A549 (cell line): ENCODE data around the gene TIRAP. TPM values are rescaled to one million over a fixed set of nuclear protein-coding genes. Genes with fewer than 3 reads are reported as not detected.

Experiments used
- ATAC-seq, 2 experiments: fragments of 200-7000 bp in 1 of 2; fragments of >200 bp in 1 of 2; cut with Nextera tagmentation in 1 of 2; cut with Tn5 transposase in 1 of 2; 3 replicates each; pipeline versions ENCODE4 v1.8.0 to v1.9.1; 2018 to 2020; ENCODE audit warnings: mild to moderate bottlenecking in 1 of 2, moderate library complexity in 1 of 2
- CTCF ChIA-PET: fragments of 300-600 bp; sonication (Branson Sonifier 250); formaldehyde crosslinking; extraction: SDS; loops from one replicate; lab custom pipeline; 2021; ENCODE audit warnings: antibody characterized with exemption, inconsistent platforms; lab: Yijun Ruan, JAX
- POLR2A ChIA-PET: fragments of 350-600 bp; formaldehyde crosslinking; extraction: SDS; loops from one replicate; lab custom pipeline; 2021; ENCODE audit warnings: antibody characterized with exemption, inconsistent platforms; lab: Yijun Ruan, JAX
- DNase-seq, 2 experiments: peaks; one replicate each; pipeline versions ENCODE4 v3.0.0 to v3.0.0-alpha.2; 2011 to 2016; ENCODE audit warnings: low read depth in 1 of 2, low spot score in 1 of 2
- FAIRE-seq: peaks from 2 replicates; lab custom pipeline; 2011; peaks lifted over from hg19 to GRCh38; lab: Jason Lieb, UNC
- H3K27ac ChIP-seq, 2 experiments: fragments of >200 bp; sonication (Bioruptor Twin); formaldehyde crosslinking; 3 replicates each; pipeline ENCODE4 v1.5.1; 2016 to 2017
- H3K4me1 ChIP-seq: fragments of >200 bp; sonication (Bioruptor Twin); formaldehyde crosslinking; 3 replicates; pipeline ENCODE4 v1.6.1; 2016
- H3K4me2 ChIP-seq: fragments of >200 bp; sonication (Bioruptor Twin); formaldehyde crosslinking; 3 replicates; pipeline ENCODE4 v1.6.1; 2016
- H3K4me3 ChIP-seq: fragments of >200 bp; sonication (Bioruptor Twin); formaldehyde crosslinking; 3 replicates; pipeline ENCODE4 v1.5.1; 2016
- H3K9me3 ChIP-seq: fragments of >200 bp; sonication (Bioruptor Twin); formaldehyde crosslinking; 3 replicates; pipeline ENCODE4 v1.6.1; 2016
- CBX8 ChIP-seq: fragments of 200-600 bp; sonication (generic); IDR thresholded peaks from 2 replicates; pipeline ENCODE4 v1.6.1; 2016
- CEBPB ChIP-seq, 2 experiments: fragments of >200 bp in 1 of 2; sonication (Bioruptor Twin) in 1 of 2; formaldehyde crosslinking in 1 of 2; IDR thresholded peaks; 2 replicates each; pipeline ENCODE4 v1.6.1; 2012 to 2016
- CHD4 ChIP-seq: fragments of 200-600 bp; sonication (generic); IDR thresholded peaks from 2 replicates; pipeline ENCODE4 v1.6.1; 2016; ENCODE audit warnings: antibody characterized with exemption, mild to moderate bottlenecking, borderline replicate concordance
- EP300 ChIP-seq, 2 experiments: fragments of >200 bp; sonication (Bioruptor Twin); formaldehyde crosslinking; IDR thresholded peaks; 2 replicates in 1 of 2; 3 replicates in 1 of 2; pipeline ENCODE4 v1.6.1; 2016 to 2017
- FOSB ChIP-seq: fragments of 250-450 bp; sonication (Bioruptor Pico); IDR thresholded peaks from 2 replicates; pipeline ENCODE4 v1.5.0; 2020; ENCODE audit warnings: mild to moderate bottlenecking, moderate library complexity
- FOSL2 ChIP-seq, 2 experiments: fragments of 450-650 bp in 1 of 2; fragments of >200 bp in 1 of 2; sonication (Bioruptor Twin) in 1 of 2; formaldehyde crosslinking; IDR thresholded peaks; 2 replicates each; pipeline versions ENCODE4 v1.5.0 to v1.6.1; 2016 to 2020; ENCODE audit warnings: mild to moderate bottlenecking in 1 of 2, moderate library complexity in 1 of 2
- HOXB13 ChIP-seq: fragments of 250-450 bp; sonication (Bioruptor Pico); IDR thresholded peaks from 2 replicates; pipeline ENCODE4 v1.5.0; 2020; ENCODE audit warnings: low read depth, mild to moderate bottlenecking, moderate library complexity
- JUN ChIP-seq, 2 experiments: fragments of >200 bp; sonication (Bioruptor Twin); formaldehyde crosslinking; IDR thresholded peaks; 2 replicates in 1 of 2; 3 replicates in 1 of 2; pipeline ENCODE4 v1.6.1; 2016 to 2017
- KDM1A ChIP-seq: fragments of 200-600 bp; sonication (generic); IDR thresholded peaks from 2 replicates; pipeline ENCODE4 v1.6.1; 2016; ENCODE audit warnings: low read depth, mild to moderate bottlenecking
- KDM5A ChIP-seq: fragments of 200-600 bp; sonication (generic); IDR thresholded peaks from 2 replicates; pipeline ENCODE4 v1.6.1; 2016; ENCODE audit warnings: antibody characterized with exemption, mild to moderate bottlenecking
- MAZ ChIP-seq: fragments of 150-350 bp; IDR thresholded peaks from 2 replicates; pipeline ENCODE4 v1.6.1; 2014; ENCODE audit warnings: antibody characterized with exemption, low read depth, low read length, borderline replicate concordance
- NFE2L2 ChIP-seq: fragments of 150-350 bp; conservative IDR thresholded peaks from 2 replicates; pipeline ENCODE4 v1.6.1; 2014; ENCODE audit warnings: low read length
- PHF8 ChIP-seq: fragments of 200-600 bp; sonication (generic); IDR thresholded peaks from 2 replicates; pipeline ENCODE4 v1.6.1; 2016; ENCODE audit warnings: low read depth, mild to moderate bottlenecking, antibody characterized with exemption, moderate library complexity, borderline replicate concordance
- RARB ChIP-seq: fragments of 250-450 bp; sonication (Bioruptor Pico); IDR thresholded peaks from 2 replicates; pipeline ENCODE4 v1.8.0; 2021; ENCODE audit warnings: mild to moderate bottlenecking, moderate library complexity
- RCOR1 ChIP-seq: fragments of 150-350 bp; IDR thresholded peaks from 2 replicates; pipeline ENCODE4 v1.6.1; 2014; ENCODE audit warnings: antibody characterized with exemption, low read length, low read depth
- RNF2 ChIP-seq: fragments of 200-600 bp; sonication (generic); IDR thresholded peaks from 2 replicates; pipeline ENCODE4 v1.6.1; 2016; ENCODE audit warnings: low read depth, mild to moderate bottlenecking, antibody characterized with exemption, moderate library complexity, borderline replicate concordance
- ZFP36 ChIP-seq: fragments of 450-650 bp; IDR thresholded peaks from 2 replicates; pipeline ENCODE4 v1.6.1; 2014; ENCODE audit warnings: borderline replicate concordance; ENCODE audit not compliant: partially characterized antibody
- WGBS: methylation state at CpG from one replicate; pipeline ENCODE4 v1.1.6; 2017; ENCODE audit errors: missing lambda C conversion rate; 5-methylcytosine and 5-hydroxymethylcytosine counted together
- polyA plus RNA-seq, 4 experiments: library from polyadenylated mRNA; depleted of rRNA in 3 of 4; stranded (reverse); fragments of >200 nt; fragmentation: RNase III in 1 of 4; extraction: RNeasy Plus Mini Kit Qiagen cat#74134 plus additional on column Dnase treatment in 1 of 4; gene quantifications; 2 replicates in 3 of 4; 3 replicates in 1 of 4; pipeline ENCODE4 v1.2.3, GENCODE V29; 2011 to 2017
- TF ChIP-seq, protein P1 (sequence below): fragments of 450-650 bp; IDR thresholded peaks from 2 replicates; pipeline ENCODE4 v1.6.1; 2014; ENCODE audit warnings: antibody characterized with exemption
- TF ChIP-seq, protein P2 (sequence below): IDR thresholded peaks from 2 replicates; pipeline ENCODE4 v1.6.1; 2012; ENCODE audit warnings: low read depth, borderline replicate concordance
- TF ChIP-seq, protein P3 (sequence below): fragments of 200-600 bp; sonication (generic); IDR thresholded peaks from 2 replicates; pipeline ENCODE4 v1.6.1; 2016; ENCODE audit warnings: antibody characterized with exemption, mild to moderate bottlenecking, moderate library complexity
- TF ChIP-seq, protein P4 (sequence below): fragments of >200 bp; sonication (Bioruptor Twin); formaldehyde crosslinking; IDR thresholded peaks from 3 replicates; pipeline ENCODE4 v1.5.1; 2016
- TF ChIP-seq, protein P5 (sequence below): IDR thresholded peaks from 2 replicates; pipeline ENCODE4 v1.6.1; 2012
- TF ChIP-seq, protein P6 (sequence below): IDR thresholded peaks from 2 replicates; pipeline ENCODE4 v1.6.1; 2012
- TF ChIP-seq, protein P7 (sequence below): fragments of 250-450 bp; sonication (Bioruptor Pico); IDR thresholded peaks from 2 replicates; pipeline ENCODE4 v1.5.0; 2020; ENCODE audit warnings: low read depth, mild to moderate bottlenecking, moderate library complexity

The TIRAP gene
- polyA plus RNA-seq, 2 of the 4 experiments (the other 2 are of a cell fraction): 4.5 to 5.4 TPM

DNA sequence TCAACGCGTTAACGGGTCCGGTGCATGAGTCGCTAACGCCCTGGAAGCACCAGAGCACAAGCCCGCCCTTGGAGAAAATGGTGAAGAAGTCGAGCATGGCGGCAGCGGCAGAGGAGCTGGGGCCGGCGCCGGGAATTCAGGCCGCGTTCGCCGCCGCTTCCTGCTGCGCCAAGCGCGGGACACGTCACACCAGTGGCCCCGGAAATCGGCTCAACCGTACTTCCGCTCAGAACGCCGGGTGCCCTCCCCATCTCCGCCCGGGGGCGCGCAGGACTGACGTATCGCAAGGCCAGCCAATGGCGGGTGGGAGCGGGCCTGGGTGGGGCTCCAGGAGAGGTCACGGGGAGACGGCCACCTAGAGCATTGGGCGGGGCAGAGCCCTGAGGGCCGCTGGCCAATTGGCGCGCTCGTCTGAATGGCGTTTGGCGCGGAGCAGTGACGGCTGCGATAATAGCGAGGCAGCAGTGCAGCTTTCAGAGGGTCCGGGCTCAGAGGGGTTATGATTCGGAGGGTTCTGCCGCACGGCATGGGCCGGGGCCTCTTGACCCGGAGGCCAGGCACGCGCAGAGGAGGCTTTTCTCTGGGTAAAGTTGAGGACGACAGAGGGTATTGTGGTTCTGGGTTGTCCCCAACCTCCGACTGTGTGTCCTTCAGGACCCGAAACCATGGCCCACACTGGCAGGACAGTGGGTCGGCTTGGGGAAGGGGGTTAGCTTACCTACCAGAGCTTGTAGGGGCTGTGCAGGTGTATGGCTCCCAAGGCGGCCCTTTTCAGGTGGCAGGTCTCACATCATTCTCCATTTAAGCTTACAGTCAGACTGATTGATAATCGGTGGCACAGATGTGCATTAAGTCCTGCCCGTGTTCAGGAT is 13.9 kb upstream of the TIRAP start, which contains the start of the genes FOXRED1 and SRPRA (continued):
- no peak for TF ChIP-seq RARB
- peak; percentile 53 to 79; a peak in 4 of 5 replicates for TF ChIP-seq JUN (IDR thresholded peaks at IDR 0.05)
- peak; percentile 69; the same call in 1 of the 2 replicates for TF ChIP-seq KDM5A
- TF ChIP-seq FOSB (CRISPR knock-in tag): no peak
- TF ChIP-seq, protein P1, sequence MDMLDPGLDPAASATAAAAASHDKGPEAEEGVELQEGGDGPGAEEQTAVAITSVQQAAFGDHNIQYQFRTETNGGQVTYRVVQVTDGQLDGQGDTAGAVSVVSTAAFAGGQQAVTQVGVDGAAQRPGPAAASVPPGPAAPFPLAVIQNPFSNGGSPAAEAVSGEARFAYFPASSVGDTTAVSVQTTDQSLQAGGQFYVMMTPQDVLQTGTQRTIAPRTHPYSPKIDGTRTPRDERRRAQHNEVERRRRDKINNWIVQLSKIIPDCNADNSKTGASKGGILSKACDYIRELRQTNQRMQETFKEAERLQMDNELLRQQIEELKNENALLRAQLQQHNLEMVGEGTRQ: peak; percentile 86
- TF ChIP-seq, protein P2, sequence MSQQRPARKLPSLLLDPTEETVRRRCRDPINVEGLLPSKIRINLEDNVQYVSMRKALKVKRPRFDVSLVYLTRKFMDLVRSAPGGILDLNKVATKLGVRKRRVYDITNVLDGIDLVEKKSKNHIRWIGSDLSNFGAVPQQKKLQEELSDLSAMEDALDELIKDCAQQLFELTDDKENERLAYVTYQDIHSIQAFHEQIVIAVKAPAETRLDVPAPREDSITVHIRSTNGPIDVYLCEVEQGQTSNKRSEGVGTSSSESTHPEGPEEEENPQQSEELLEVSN: no peak
- TF ChIP-seq, protein P3, sequence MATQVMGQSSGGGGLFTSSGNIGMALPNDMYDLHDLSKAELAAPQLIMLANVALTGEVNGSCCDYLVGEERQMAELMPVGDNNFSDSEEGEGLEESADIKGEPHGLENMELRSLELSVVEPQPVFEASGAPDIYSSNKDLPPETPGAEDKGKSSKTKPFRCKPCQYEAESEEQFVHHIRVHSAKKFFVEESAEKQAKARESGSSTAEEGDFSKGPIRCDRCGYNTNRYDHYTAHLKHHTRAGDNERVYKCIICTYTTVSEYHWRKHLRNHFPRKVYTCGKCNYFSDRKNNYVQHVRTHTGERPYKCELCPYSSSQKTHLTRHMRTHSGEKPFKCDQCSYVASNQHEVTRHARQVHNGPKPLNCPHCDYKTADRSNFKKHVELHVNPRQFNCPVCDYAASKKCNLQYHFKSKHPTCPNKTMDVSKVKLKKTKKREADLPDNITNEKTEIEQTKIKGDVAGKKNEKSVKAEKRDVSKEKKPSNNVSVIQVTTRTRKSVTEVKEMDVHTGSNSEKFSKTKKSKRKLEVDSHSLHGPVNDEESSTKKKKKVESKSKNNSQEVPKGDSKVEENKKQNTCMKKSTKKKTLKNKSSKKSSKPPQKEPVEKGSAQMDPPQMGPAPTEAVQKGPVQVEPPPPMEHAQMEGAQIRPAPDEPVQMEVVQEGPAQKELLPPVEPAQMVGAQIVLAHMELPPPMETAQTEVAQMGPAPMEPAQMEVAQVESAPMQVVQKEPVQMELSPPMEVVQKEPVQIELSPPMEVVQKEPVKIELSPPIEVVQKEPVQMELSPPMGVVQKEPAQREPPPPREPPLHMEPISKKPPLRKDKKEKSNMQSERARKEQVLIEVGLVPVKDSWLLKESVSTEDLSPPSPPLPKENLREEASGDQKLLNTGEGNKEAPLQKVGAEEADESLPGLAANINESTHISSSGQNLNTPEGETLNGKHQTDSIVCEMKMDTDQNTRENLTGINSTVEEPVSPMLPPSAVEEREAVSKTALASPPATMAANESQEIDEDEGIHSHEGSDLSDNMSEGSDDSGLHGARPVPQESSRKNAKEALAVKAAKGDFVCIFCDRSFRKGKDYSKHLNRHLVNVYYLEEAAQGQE: no peak
- TF ChIP-seq MAZ: 0 out of 2 replicates have a peak, but pooled peaks have one; percentile 71
- TF ChIP-seq, protein P4, sequence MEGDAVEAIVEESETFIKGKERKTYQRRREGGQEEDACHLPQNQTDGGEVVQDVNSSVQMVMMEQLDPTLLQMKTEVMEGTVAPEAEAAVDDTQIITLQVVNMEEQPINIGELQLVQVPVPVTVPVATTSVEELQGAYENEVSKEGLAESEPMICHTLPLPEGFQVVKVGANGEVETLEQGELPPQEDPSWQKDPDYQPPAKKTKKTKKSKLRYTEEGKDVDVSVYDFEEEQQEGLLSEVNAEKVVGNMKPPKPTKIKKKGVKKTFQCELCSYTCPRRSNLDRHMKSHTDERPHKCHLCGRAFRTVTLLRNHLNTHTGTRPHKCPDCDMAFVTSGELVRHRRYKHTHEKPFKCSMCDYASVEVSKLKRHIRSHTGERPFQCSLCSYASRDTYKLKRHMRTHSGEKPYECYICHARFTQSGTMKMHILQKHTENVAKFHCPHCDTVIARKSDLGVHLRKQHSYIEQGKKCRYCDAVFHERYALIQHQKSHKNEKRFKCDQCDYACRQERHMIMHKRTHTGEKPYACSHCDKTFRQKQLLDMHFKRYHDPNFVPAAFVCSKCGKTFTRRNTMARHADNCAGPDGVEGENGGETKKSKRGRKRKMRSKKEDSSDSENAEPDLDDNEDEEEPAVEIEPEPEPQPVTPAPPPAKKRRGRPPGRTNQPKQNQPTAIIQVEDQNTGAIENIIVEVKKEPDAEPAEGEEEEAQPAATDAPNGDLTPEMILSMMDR: no peak
- no peak for TF ChIP-seq RNF2

DNA sequence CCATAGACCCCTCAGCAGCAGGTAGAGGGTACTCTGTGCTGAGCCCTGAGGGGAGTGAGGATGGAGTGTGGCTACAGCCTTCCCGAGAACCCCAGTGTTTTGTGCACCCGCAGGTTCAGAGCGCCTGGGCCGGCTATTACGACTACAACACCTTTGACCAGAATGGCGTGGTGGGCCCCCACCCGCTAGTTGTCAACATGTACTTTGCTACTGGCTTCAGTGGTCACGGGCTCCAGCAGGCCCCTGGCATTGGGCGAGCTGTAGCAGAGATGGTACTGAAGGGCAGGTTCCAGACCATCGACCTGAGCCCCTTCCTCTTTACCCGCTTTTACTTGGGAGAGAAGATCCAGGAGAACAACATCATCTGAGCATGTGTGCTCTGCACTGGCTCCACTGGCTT is 5.6 kb upstream of the TIRAP start:
- CTCF ChIA-PET: no interaction called here
- no peak overlapping the region; a peak in 1 of 6 replicates for H3K27ac ChIP-seq
- no peaks in the 10 kb centered on the region for H3K9me3 ChIP-seq
- TF ChIP-seq HOXB13 (no peak), CHD4 (no peak), KDM1A (no peak), NFE2L2 (no peak), ZFP36 (no peak), FOSB (CRISPR knock-in tag) (no peak), PHF8 (no peak), FOSL2 (IDR thresholded peaks at IDR 0.05) (no peak), FOSL2 (CRISPR knock-in tag; IDR thresholded peaks at IDR 0.05) (no peak), RCOR1 (no peak), CEBPB (IDR thresholded peaks at IDR 0.05) (no peak), EP300 (IDR thresholded peaks at IDR 0.05) (no peak), CBX8 (no peak)
- TF ChIP-seq, protein P5, sequence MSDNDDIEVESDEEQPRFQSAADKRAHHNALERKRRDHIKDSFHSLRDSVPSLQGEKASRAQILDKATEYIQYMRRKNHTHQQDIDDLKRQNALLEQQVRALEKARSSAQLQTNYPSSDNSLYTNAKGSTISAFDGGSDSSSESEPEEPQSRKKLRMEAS: no peak
- TF ChIP-seq, protein P6, sequence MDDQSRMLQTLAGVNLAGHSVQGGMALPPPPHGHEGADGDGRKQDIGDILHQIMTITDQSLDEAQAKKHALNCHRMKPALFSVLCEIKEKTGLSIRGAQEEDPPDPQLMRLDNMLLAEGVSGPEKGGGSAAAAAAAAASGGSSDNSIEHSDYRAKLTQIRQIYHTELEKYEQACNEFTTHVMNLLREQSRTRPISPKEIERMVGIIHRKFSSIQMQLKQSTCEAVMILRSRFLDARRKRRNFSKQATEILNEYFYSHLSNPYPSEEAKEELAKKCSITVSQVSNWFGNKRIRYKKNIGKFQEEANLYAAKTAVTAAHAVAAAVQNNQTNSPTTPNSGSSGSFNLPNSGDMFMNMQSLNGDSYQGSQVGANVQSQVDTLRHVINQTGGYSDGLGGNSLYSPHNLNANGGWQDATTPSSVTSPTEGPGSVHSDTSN: no peak
- TF ChIP-seq, protein P7, sequence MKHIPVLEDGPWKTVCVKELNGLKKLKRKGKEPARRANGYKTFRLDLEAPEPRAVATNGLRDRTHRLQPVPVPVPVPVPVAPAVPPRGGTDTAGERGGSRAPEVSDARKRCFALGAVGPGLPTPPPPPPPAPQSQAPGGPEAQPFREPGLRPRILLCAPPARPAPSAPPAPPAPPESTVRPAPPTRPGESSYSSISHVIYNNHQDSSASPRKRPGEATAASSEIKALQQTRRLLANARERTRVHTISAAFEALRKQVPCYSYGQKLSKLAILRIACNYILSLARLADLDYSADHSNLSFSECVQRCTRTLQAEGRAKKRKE (CRISPR knock-in tag): no peak
- TF ChIP-seq, protein P2: no peak
- TF ChIP-seq, all 56 proteins: peak for 0
- no peak for ATAC-seq
- no peak overlapping the region for H3K4me3 ChIP-seq
- no peak for DNase-seq
- H3K4me2 ChIP-seq: no peak overlapping the region
- whole genome bisulfite sequencing: 94% methylated on average over 4 of the region's 11 CpGs
- no peak for FAIRE-seq
- POLR2A ChIA-PET: no interaction called here
- 0 out of 3 replicates have a peak, but pooled peaks cover 2% of the 10 kb centered on the region for H3K4me1 ChIP-seq
